ENCODE results near the gene TMEM238L. TPM values are rescaled to one million over a fixed set of nuclear protein-coding genes. Genes with fewer than 3 reads are reported as not detected.
A peak's percentile ranks its signal among the peaks of the same experiment; 100 is the strongest.

The TMEM238L gene
- total and polyA plus RNA-seq, 2 experiments from 2014 or later: not detected

GRCh38 chr17:10777890-10778289 is 26.0 kb downstream of the TMEM238L start:
- H3K79me2 ChIP-seq (replicated peaks; ENCODE audit: insufficient read depth): no peaks in the 10 kb centered on the region
- ATAC-seq (no peak), DNase-seq (ENCODE audit: low spot score) (no peak)
- H3K4me1 Mint-ChIP-seq: peaks cover 2% of the 10 kb centered on the region
- H3K4me3 ChIP-seq: no peak overlapping the region
- H3K36me3 Mint-ChIP-seq (ENCODE audit: low read depth): peaks cover 7% of the 10 kb centered on the region
- H3K9me3 Mint-ChIP-seq: peaks cover 7% of the 10 kb centered on the region; the same call in 2 of the 3 replicates
- H3F3A ChIP-seq (replicated peaks; ENCODE audit: low read depth): no peaks in the 10 kb centered on the region
- no peak for TF ChIP-seq POLR2AphosphoS5 (IDR thresholded peaks at IDR 0.05; ENCODE audit: low read depth)
- TF ChIP-seq CREB1 (CRISPR knock-in tag; IDR thresholded peaks at IDR 0.05; ENCODE audit: low read depth): no peak
- no peak for TF ChIP-seq ZNF114 (CRISPR knock-in tag; IDR thresholded peaks at IDR 0.05)
- no peak for TF ChIP-seq EZH2 (IDR thresholded peaks at IDR 0.05; ENCODE audit: low read depth, unreplicated experiment)
- TF ChIP-seq EZH2phosphoT487 (IDR thresholded peaks at IDR 0.05; ENCODE audit: unreplicated experiment): no peak
- no peak for TF ChIP-seq JUNB (IDR thresholded peaks at IDR 0.05; ENCODE audit: unreplicated experiment)
- no peak for TF ChIP-seq STAT1 (IDR thresholded peaks at IDR 0.05; ENCODE audit: unreplicated experiment)
- TF ChIP-seq NANOG (IDR thresholded peaks at IDR 0.05; ENCODE audit: borderline replicate concordance): no peak
- TF ChIP-seq ZNF462 (CRISPR knock-in tag; IDR thresholded peaks at IDR 0.05): no peak
- no peak for TF ChIP-seq CTCF (conservative IDR thresholded peaks at IDR 0.05; ENCODE audit: low read depth in 2 of 2)
- no peak for TF ChIP-seq REST (IDR thresholded peaks at IDR 0.05; ENCODE audit: unreplicated experiment)
- TF ChIP-seq ZNF331 (CRISPR knock-in tag; IDR thresholded peaks at IDR 0.05; ENCODE audit: low read depth): no peak
- no peak for TF ChIP-seq ETS1 (IDR thresholded peaks at IDR 0.05)
- H3K27ac Mint-ChIP-seq: no peak overlapping the region
- H3K4me2 ChIP-seq: no peak overlapping the region
- H3K27me3 ChIP-seq (ENCODE audit: insufficient read depth): no peaks in the 10 kb centered on the region
- H3K27ac ChIP-seq (ENCODE audit: low read depth): no peak overlapping the region
- peak overlapping the region; percentile 63 for H2AFZ ChIP-seq
- H3K27me3 Mint-ChIP-seq (ENCODE audit: insufficient read depth, low read depth, poor library complexity): peaks cover 3% of the 10 kb centered on the region
- no peaks in the 10 kb centered on the region for H3K9me2 ChIP-seq (ENCODE audit: insufficient read depth)
- no peaks in the 10 kb centered on the region for H4K20me1 ChIP-seq (replicated peaks; ENCODE audit: insufficient read depth)
- no peaks in the 10 kb centered on the region for H3K36me3 ChIP-seq (ENCODE audit: insufficient read depth)
- no peak overlapping the region for H3K4me3 Mint-ChIP-seq
- H3K4me1 ChIP-seq (ENCODE audit: insufficient read depth): no peaks in the 10 kb centered on the region

Data from GM23338 (cell line).